ENCODE results near the gene MAPK9. TPM values are rescaled to one million over a fixed set of nuclear protein-coding genes. Genes with fewer than 3 reads are reported as not detected.

Gene MAPK9
- total RNA-seq (10 to 100 TPM; 25.6 to 35.9 (median 33.4) TPM), polyA plus RNA-seq (10 to 100 TPM; 12.8 to 28.8 TPM)
- long read RNA-seq, donor 1, full-length matches to known transcripts: 1 of 5 reads
- long read RNA-seq, donor 1, partial matches to known transcripts: 1 of 5 reads
- long read RNA-seq, donor 1, other reads (novel, unspliced or antisense): 3 of 5 reads
- long read RNA-seq, donor 2, full-length matches to known transcripts: 4 of 4 reads
- long read RNA-seq, donor 2, partial matches to known transcripts: 0 of 4 reads
- long read RNA-seq, donor 2, other reads (novel, unspliced or antisense): 0 of 4 reads
- long read RNA-seq, donor 3, full-length matches to known transcripts: 37 of 53 reads
- long read RNA-seq, donor 3, partial matches to known transcripts: 1 of 53 reads
- long read RNA-seq, donor 3, other reads (novel, unspliced or antisense): 15 of 53 reads

DNA sequence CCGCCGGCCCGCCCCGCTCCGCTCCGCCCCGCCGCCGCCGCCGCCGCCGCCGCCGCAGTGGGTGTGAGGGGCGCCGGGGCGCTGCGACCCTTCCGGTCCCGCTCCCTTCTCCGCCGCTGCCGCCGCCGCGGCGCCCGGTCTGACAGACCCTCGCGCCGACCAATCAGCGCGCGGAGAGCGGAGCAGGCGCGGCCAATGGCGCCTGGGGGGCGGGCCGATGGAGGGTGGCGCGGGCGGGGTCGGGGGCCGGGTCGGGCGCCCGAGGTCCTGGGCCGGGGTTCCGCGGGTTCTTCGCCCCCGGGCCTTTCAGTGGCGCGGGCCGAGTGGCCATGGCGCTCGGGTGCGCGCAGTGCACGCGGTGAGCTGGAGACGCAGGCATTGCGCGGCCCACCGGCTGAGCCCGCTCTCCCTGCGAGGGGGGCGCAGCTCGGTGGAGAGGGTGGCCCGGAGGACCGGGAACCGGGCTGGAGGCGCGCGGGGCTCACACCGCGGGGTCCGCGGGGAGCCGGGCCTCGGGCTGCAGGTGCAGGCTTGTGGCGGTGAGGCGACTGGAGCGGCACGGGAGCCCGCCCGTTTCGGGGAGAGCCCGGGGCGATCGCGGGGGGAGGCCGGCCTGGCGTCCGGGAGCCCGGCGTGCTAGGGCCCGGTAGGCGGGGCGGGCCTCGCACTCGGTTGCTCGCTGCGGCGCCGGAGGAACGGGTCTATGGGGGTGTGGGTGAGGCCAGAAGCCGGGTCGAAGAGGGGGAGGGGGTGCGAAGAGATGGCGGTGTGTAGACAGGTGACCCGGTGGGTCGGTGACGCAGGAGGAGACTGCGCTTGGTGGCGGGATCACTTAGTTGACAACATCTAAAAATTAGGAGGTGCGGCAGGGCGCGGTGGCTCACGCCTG lies at the start of gene MAPK9:
MAPK9 (minus strand) TSS at position 141 of the 889 bp plus-strand sequence. CDS start 11,522 bp downstream, outside the sequence.
- DNase-seq: peak; percentile 80 to 88 (median 86)
- 0 to 1% (median 1%) methylated on average over 44 to 122 of the region's 122 CpGs for WGBS, 3 donors
- Histone ChIP-seq H3K9me3 (no peaks in the 10 kb centered on the region), H3K36me3 (no peaks in the 10 kb centered on the region), H3K4me3 (peak within 1 kb of the TSS; percentile 62), H3K4me1 (ENCODE audit: insufficient read depth) (no peaks in the 10 kb centered on the region), H3K27ac (peak within 1 kb of the TSS; percentile 79 to 90), H3K27me3 (no peaks in the 10 kb centered on the region)
- no peak for TF ChIP-seq EP300 (IDR thresholded peaks at IDR 0.05)
- no peak for TF ChIP-seq POLR2A (IDR thresholded peaks at IDR 0.05)
- TF ChIP-seq, protein P1, sequence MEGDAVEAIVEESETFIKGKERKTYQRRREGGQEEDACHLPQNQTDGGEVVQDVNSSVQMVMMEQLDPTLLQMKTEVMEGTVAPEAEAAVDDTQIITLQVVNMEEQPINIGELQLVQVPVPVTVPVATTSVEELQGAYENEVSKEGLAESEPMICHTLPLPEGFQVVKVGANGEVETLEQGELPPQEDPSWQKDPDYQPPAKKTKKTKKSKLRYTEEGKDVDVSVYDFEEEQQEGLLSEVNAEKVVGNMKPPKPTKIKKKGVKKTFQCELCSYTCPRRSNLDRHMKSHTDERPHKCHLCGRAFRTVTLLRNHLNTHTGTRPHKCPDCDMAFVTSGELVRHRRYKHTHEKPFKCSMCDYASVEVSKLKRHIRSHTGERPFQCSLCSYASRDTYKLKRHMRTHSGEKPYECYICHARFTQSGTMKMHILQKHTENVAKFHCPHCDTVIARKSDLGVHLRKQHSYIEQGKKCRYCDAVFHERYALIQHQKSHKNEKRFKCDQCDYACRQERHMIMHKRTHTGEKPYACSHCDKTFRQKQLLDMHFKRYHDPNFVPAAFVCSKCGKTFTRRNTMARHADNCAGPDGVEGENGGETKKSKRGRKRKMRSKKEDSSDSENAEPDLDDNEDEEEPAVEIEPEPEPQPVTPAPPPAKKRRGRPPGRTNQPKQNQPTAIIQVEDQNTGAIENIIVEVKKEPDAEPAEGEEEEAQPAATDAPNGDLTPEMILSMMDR (IDR thresholded peaks at IDR 0.05): no peak
- intact Hi-C loops (cut with DNase I): loop anchor here (2.0 to 10.0 kb wide), 5 partner anchors 35 to 180 kb away; partner anchors contain the start of gene GFPT2 (in 1 of the 4)

DNA sequence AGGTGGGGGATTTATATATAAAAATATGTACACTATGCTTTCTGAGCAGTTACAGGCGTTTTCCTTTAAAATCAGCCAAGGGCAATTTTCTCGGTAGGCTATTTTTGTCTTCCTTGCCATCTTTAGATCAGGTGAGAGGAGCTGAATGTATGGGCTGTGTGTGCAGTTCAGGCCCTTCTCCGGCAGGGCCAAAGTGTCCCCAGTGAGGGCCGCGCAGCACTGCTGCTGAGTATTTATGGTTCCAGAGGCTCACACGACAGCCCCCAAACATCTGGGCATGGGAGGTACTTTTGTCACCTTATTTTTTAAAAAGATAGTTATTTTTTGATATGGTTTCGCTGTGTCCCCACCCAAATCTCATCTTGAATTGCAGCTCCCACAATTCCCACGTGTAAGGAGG lies 49.7 kb upstream of the MAPK9 start:
- Histone ChIP-seq H3K4me3 (no peak overlapping the region), H3K27me3 (no peaks in the 10 kb centered on the region), H3K9me3 (no peaks in the 10 kb centered on the region), H3K36me3 (no peaks in the 10 kb centered on the region), H3K4me1 (ENCODE audit: insufficient read depth) (peaks cover 8% of the 10 kb centered on the region), H3K27ac (no peak overlapping the region)
- intact Hi-C loops (cut with DNase I): no loop called here
- WGBS, 3 donors: 94 to 95% (median 94%) methylated on average over 8 of the region's 8 CpGs
- no peak for DNase-seq
- TF ChIP-seq, protein P1 (IDR thresholded peaks at IDR 0.05): no peak

DNA sequence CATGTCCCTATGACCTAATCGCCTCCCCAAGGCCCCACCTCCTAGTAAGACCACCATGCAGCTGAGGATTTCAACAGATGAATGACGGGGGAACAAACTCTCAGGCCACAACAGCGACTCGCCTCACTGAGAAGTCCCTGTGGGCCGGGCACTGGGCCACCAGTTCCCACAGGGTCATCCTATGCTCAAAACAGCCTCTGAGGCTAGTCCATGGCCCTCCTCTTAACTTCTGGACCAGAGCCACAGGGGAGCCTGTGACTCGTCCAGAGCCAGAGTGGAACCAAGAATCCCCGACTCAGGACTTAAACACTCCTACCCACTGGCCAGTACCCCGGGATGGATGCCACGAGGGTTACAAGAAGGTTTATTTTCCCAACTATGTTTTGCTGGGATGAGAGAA lies 49.0 kb upstream of the MAPK9 start:
- DNase-seq: no peak
- H3K27ac ChIP-seq: no peak overlapping the region
- TF ChIP-seq EP300 (IDR thresholded peaks at IDR 0.05): no peak
- no peak for TF ChIP-seq POLR2A (IDR thresholded peaks at IDR 0.05)
- TF ChIP-seq, protein P1 (IDR thresholded peaks at IDR 0.05): no peak
- no peaks in the 10 kb centered on the region for H3K27me3 ChIP-seq
- no peak overlapping the region for H3K4me3 ChIP-seq
- intact Hi-C loops (cut with DNase I): no loop called here
- H3K4me1 ChIP-seq (ENCODE audit: insufficient read depth): peaks cover 8% of the 10 kb centered on the region
- H3K36me3 ChIP-seq: no peaks in the 10 kb centered on the region
- no peaks in the 10 kb centered on the region for H3K9me3 ChIP-seq
- 57 to 73% (median 66%) methylated on average over 9 of the region's 9 CpGs for WGBS, 3 donors

DNA sequence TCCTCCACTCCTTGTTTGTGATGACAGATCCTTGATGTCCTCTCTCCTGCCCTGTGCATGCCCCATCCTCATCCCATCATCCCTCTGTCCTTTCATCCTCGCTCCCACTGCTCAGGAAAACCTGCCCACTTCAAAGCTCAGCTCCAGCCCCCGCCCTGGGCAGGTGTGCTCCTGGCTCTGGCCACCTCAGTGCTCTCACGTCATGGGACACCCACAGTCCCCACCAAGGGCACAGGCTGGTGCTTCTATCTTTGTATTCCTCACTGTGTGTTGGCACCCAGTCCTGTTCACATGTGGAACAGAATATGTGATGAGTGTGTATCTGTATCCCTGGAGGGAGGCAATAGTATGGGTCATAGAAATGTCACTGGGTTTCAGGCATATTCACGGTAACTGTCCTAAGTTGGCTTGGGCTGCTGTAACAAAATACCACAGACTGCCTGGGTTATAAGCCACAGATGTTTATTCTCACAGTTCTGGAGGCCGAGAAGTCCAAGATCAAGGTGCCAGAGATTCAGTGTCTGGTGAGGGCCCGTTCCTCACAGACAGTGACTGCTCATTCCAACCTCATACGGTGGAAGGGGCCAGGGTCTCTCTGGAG lies 47.8 kb upstream of the MAPK9 start:
- intact Hi-C loops (cut with DNase I): no loop called here
- Histone ChIP-seq H3K4me1 (ENCODE audit: insufficient read depth) (peaks cover 8% of the 10 kb centered on the region), H3K27ac (no peak overlapping the region), H3K4me3 (no peak overlapping the region), H3K27me3 (no peaks in the 10 kb centered on the region), H3K9me3 (no peaks in the 10 kb centered on the region), H3K36me3 (no peaks in the 10 kb centered on the region)
- TF ChIP-seq POLR2A (IDR thresholded peaks at IDR 0.05) (no peak), EP300 (IDR thresholded peaks at IDR 0.05) (no peak)
- 65 to 71% (median 70%) methylated on average over 7 of the region's 7 CpGs for WGBS, 3 donors
- no peak for DNase-seq

Measured in ovary (tissue), 10 donors.